SK-N-SH (cell line): Measurements from ENCODE around the gene C14orf132. TPM values are rescaled to one million over a fixed set of nuclear protein-coding genes. Genes with fewer than 3 reads are reported as not detected.

Experiments used
- CTCF ChIA-PET: fragments of 300-600, 350-600 bp; formaldehyde crosslinking; extraction: SDS; loops from one replicate; lab custom pipeline; 2021; lab: Yijun Ruan, JAX
- POLR2A ChIA-PET: fragments of 350-600 bp; sonication (Branson Sonifier 250); formaldehyde crosslinking; extraction: SDS; loops from one replicate; lab custom pipeline; 2020; ENCODE audit warnings: antibody characterized with exemption, inconsistent platforms; lab: Yijun Ruan, JAX
- DNase-seq: peaks from one replicate; pipeline ENCODE4 v3.0.0; 2012
- H2AFZ ChIP-seq: fragments of 200-600 bp; sonication (generic); 2 replicates; pipeline ENCODE4 v1.8.1; 2016; ENCODE audit warnings: antibody characterized with exemption, mild to moderate bottlenecking, low read depth
- H3F3A ChIP-seq: fragments of 200-600 bp; sonication (generic); replicated peaks from 2 replicates; pipeline ENCODE3; 2016; ENCODE audit warnings: antibody characterized with exemption, mild to moderate bottlenecking; ENCODE audit not compliant: insufficient read depth
- H3K27ac ChIP-seq, 2 experiments: fragments of 200-500 bp in 1 of 2; fragments of 200-600 bp in 1 of 2; sonication (Bioruptor generic) in 1 of 2; sonication (generic), shearing (Covaris generic) in 1 of 2; 2 replicates each; pipeline versions ENCODE4 v1.5.1 to v1.6.1; 2014 to 2016; ENCODE audit warnings: low read depth in 2 of 2, inconsistent platforms in 1 of 2, low read length in 1 of 2, mild to moderate bottlenecking in 1 of 2, mixed read lengths in 1 of 2
- H3K27me3 ChIP-seq: fragments of 200-600 bp; sonication (generic), shearing (Covaris generic); 2 replicates; pipeline ENCODE4 v1.6.1; 2016; ENCODE audit warnings: mixed run types; ENCODE audit not compliant: insufficient read depth
- H3K36me3 ChIP-seq, 2 experiments: fragments of 200-500 bp in 1 of 2; fragments of 200-600 bp in 1 of 2; sonication (Bioruptor generic) in 1 of 2; sonication (generic) in 1 of 2; replicated peaks in 1 of 2; 2 replicates each; pipeline versions ENCODE3 to v1.5.1; 2014 to 2016; ENCODE audit warnings: low read length in 1 of 2, mild to moderate bottlenecking in 1 of 2; ENCODE audit not compliant: insufficient read depth in 2 of 2, control insufficient read depth in 1 of 2
- H3K4me1 ChIP-seq, 2 experiments: fragments of 200-500 bp in 1 of 2; fragments of 200-600 bp in 1 of 2; sonication (Bioruptor generic) in 1 of 2; sonication (generic), shearing (Covaris generic) in 1 of 2; 2 replicates each; pipeline versions ENCODE4 v1.5.1 to v1.6.1; 2014 to 2016; ENCODE audit warnings: low read depth in 1 of 2, low read length in 1 of 2, mixed run types in 1 of 2; ENCODE audit not compliant: insufficient read depth in 2 of 2, control insufficient read depth in 1 of 2
- H3K4me2 ChIP-seq: fragments of 200-600 bp; sonication (generic), shearing (Covaris generic); 2 replicates; pipeline ENCODE4 v1.6.1; 2017; ENCODE audit warnings: mixed run types
- H3K4me3 ChIP-seq, 2 experiments: fragments of 200-500 bp in 1 of 2; fragments of 200-600 bp in 1 of 2; sonication (Bioruptor generic) in 1 of 2; sonication (generic), shearing (Covaris generic) in 1 of 2; 2 replicates each; pipeline versions ENCODE4 v1.5.1 to v1.8.1; 2014 to 2016; ENCODE audit warnings: low read depth in 2 of 2, inconsistent platforms in 1 of 2, low read length in 1 of 2, mild to moderate bottlenecking in 1 of 2, mixed read lengths in 1 of 2, moderate library complexity in 1 of 2
- H3K79me2 ChIP-seq: fragments of 200-600 bp; sonication (generic); 2 replicates; pipeline ENCODE4 v1.8.1; 2017; ENCODE audit warnings: mild to moderate bottlenecking; ENCODE audit not compliant: insufficient read depth
- H3K9ac ChIP-seq: fragments of 200-600 bp; sonication (generic); 2 replicates; pipeline ENCODE4 v1.6.1; 2017; ENCODE audit warnings: mixed run types
- H3K9me2 ChIP-seq: fragments of 200-600 bp; sonication (generic); 2 replicates; pipeline ENCODE4 v1.6.1; 2017; ENCODE audit warnings: mixed run types
- H3K9me3 ChIP-seq: fragments of 200-600 bp; sonication (generic); 2 replicates; pipeline ENCODE4 v1.6.1; 2017; ENCODE audit warnings: mixed run types, mild to moderate bottlenecking, moderate library complexity
- H4K20me1 ChIP-seq: fragments of 200-600 bp; sonication (generic); 2 replicates; pipeline ENCODE4 v1.6.1; 2017; ENCODE audit warnings: mild to moderate bottlenecking, mixed run types; ENCODE audit not compliant: insufficient read depth
- CHD2 ChIP-seq: fragments of 150-350 bp; IDR thresholded peaks from 2 replicates; pipeline ENCODE4 v1.6.1; 2018; ENCODE audit warnings: low read length; ENCODE audit not compliant: partially characterized antibody
- ELF1 ChIP-seq: IDR thresholded peaks from 2 replicates; pipeline ENCODE4 v1.4.0; 2012
- EZH2phosphoT487 ChIP-seq: fragments of 200-600 bp; sonication (generic); IDR thresholded peaks from 2 replicates; pipeline ENCODE4 v1.6.1; 2017; ENCODE audit warnings: low read depth, mixed run types, mild to moderate bottlenecking, antibody characterized with exemption, moderate library complexity, borderline replicate concordance
- FOXJ3 ChIP-seq: sonication (generic); formaldehyde crosslinking; IDR thresholded peaks from 2 replicates; pipeline ENCODE4 v1.5.1; 2020; ENCODE audit warnings: mild to moderate bottlenecking, missing genetic modification reagents
- FOXM1 ChIP-seq: IDR thresholded peaks from 2 replicates; pipeline ENCODE4 v1.4.0; 2012; ENCODE audit warnings: low read depth, mild to moderate bottlenecking
- GABPA ChIP-seq: IDR thresholded peaks from 2 replicates; pipeline ENCODE4 v1.4.0; 2012; ENCODE audit warnings: low read depth, mild to moderate bottlenecking
- GATA2 ChIP-seq: sonication (generic); formaldehyde crosslinking; IDR thresholded peaks from 2 replicates; pipeline ENCODE4 v1.5.0; 2020; ENCODE audit warnings: mild to moderate bottlenecking, missing genetic modification reagents
- JUND ChIP-seq: IDR thresholded peaks from 2 replicates; pipeline ENCODE4 v1.4.0; 2012
- NFIC ChIP-seq: IDR thresholded peaks from 2 replicates; pipeline ENCODE4 v1.4.0; 2012; ENCODE audit warnings: borderline replicate concordance
- NRF1 ChIP-seq: IDR thresholded peaks from 2 replicates; pipeline ENCODE4 v1.6.1; 2012; ENCODE audit warnings: low read depth, mild to moderate bottlenecking, low read length
- POLR2AphosphoS5 ChIP-seq: IDR thresholded peaks from 2 replicates; pipeline ENCODE4 v1.6.1; 2012; ENCODE audit warnings: low read depth, low read length
- RAD21 ChIP-seq: IDR thresholded peaks from 2 replicates; pipeline ENCODE4 v1.6.1; 2012; ENCODE audit warnings: mild to moderate bottlenecking, low read length
- RCOR1 ChIP-seq: fragments of 150-350 bp; IDR thresholded peaks from 2 replicates; pipeline ENCODE4 v1.6.1; 2017; ENCODE audit warnings: antibody characterized with exemption, low read length
- RFX5 ChIP-seq: IDR thresholded peaks from 2 replicates; pipeline ENCODE4 v1.6.1; 2012; ENCODE audit warnings: mild to moderate bottlenecking, improper control_type of control experiment, low read length
- RXRA ChIP-seq: IDR thresholded peaks from 2 replicates; pipeline ENCODE4 v1.4.0; 2012; ENCODE audit warnings: low read depth, mild to moderate bottlenecking, borderline replicate concordance
- SMC3 ChIP-seq: IDR thresholded peaks from 2 replicates; pipeline ENCODE4 v1.6.1; 2012; ENCODE audit warnings: low read depth, low read length, improper control_type of control experiment
- TAF1 ChIP-seq: IDR thresholded peaks from 2 replicates; pipeline ENCODE4 v1.6.1; 2012; ENCODE audit warnings: low read depth, mild to moderate bottlenecking, low read length, moderate library complexity, borderline replicate concordance
- TEAD4 ChIP-seq: IDR thresholded peaks from 2 replicates; pipeline ENCODE4 v1.4.0; 2012; ENCODE audit warnings: mild to moderate bottlenecking, borderline replicate concordance; ENCODE audit not compliant: insufficient read depth
- WGBS: methylation state at CpG from one replicate; pipeline ENCODE4 v1.1.6; 2017; ENCODE audit warnings: low lambda C conversion rate; 5-methylcytosine and 5-hydroxymethylcytosine counted together
- polyA plus RNA-seq, 3 experiments: library from polyadenylated mRNA; depleted of rRNA; stranded (reverse); fragments of >200 nt; gene quantifications; 2 replicates each; pipeline ENCODE4 v1.2.3, GENCODE V29; 2012
- TF ChIP-seq, protein P1 (sequence below): IDR thresholded peaks from 2 replicates; pipeline ENCODE4; 2012
- TF ChIP-seq, protein P2 (sequence below): fragments of 200-600 bp; sonication (generic); IDR thresholded peaks from 2 replicates; pipeline ENCODE4 v1.6.1; 2017; ENCODE audit warnings: antibody characterized with exemption, mild to moderate bottlenecking, moderate library complexity
- TF ChIP-seq, protein P3 (sequence below): IDR thresholded peaks from 2 replicates; pipeline ENCODE4 v1.4.0; 2012; ENCODE audit warnings: low read depth, borderline replicate concordance

C14orf132 gene
- polyA plus RNA-seq, 1 of the 3 experiments (the other 2 are of a cell fraction) = 5.5 TPM

DNA sequence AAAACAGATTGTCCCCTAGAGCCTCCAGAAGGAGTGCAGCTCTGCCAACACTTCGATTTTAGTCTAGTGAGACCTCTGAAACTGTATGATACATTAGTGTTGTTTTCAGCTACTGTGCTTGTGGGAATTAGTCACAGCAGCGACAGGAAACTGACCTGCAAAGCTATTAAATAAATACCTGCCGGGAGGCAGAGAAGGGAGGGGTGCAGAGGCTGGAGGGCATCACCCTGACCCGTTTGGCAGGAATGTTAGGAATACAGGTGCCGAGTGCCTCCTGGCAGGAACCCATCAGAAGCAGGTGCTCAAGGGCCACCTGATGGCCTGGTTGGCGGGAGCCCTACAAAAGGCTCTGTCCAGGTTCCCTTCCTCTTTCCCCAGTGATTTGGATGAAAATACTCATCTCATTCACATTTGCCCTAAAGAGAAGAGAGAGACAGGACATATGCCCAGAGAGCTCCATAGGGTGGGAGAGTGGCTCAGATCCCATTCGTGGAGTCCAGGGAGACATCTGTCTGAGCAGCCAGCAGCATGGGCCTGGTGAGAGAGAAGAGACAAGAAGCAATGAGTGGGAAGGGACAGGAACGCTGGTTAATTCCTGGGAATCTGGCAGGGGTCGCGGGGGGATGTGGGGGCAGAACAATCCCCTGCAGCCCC lies 44.6 kb downstream of the C14orf132 start:
- Histone ChIP-seq H3K9me2 (no peaks in the 10 kb centered on the region), H3K4me1 (peaks cover 7 to 43% of the 10 kb centered on the region in 2 experiments; a peak in 3 of 4 replicates), H3K27me3 (no peaks in the 10 kb centered on the region), H3F3A (no peaks in the 10 kb centered on the region), H3K79me2 (no peaks in the 10 kb centered on the region; the same call in none of the 2 replicates), H3K27ac (peak overlapping the region in 1 of 2 experiments; percentile 28; a peak in 1 of 4 replicates), H3K36me3 (peaks cover 0 to 7% of the 10 kb centered on the region in 2 experiments), H3K4me2 (no peak overlapping the region), H4K20me1 (0 out of 2 replicates have a peak, but pooled peaks cover 2% of the 10 kb centered on the region), H3K9me3 (no peaks in the 10 kb centered on the region), H3K4me3 (no peak overlapping the region), H3K9ac (no peak overlapping the region), H2AFZ (no peak overlapping the region)
- no peak for TF ChIP-seq RAD21
- TF ChIP-seq EZH2phosphoT487 = no peak
- TF ChIP-seq JUND = no peak
- no peak for TF ChIP-seq GATA2 (CRISPR knock-in tag)
- TF ChIP-seq RXRA = no peak
- TF ChIP-seq NRF1 = no peak
- TF ChIP-seq, protein P1, sequence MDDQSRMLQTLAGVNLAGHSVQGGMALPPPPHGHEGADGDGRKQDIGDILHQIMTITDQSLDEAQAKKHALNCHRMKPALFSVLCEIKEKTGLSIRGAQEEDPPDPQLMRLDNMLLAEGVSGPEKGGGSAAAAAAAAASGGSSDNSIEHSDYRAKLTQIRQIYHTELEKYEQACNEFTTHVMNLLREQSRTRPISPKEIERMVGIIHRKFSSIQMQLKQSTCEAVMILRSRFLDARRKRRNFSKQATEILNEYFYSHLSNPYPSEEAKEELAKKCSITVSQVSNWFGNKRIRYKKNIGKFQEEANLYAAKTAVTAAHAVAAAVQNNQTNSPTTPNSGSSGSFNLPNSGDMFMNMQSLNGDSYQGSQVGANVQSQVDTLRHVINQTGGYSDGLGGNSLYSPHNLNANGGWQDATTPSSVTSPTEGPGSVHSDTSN = no peak
- WGBS = 86% methylated on average over 9 of the region's 10 CpGs
- DNase-seq = no peak
- ChIA-PET CTCF (interaction anchor here (0.8 to 2.2 kb wide), 7 partner anchors 7 to 191 kb away, joined by 3 to 6 read pairs (median 3); partner anchors contain the start of gene C14orf132), POLR2A (no interaction called here)

DNA sequence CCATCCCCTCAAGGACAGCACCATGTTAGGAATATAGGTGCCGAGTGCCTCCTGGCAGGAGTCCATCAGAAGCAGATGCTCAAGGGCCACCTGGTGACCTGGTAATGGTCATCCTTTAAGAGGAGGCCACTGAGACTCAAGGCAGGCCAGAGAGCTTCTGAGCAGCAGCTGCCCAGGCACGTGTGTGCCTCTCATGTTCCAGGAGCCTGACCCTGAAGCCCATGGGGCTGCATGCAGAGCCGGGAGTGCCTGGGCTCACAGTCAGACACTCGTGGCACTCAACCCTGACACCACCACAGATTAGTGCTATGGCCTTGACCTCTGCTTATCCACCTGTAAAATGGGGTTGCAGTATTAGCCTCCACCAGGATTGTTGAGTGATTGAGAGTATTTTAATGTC lies 45.6 kb downstream of the C14orf132 start:
- no peak overlapping the region for H3K4me2 ChIP-seq
- H3K9me2 ChIP-seq = no peaks in the 10 kb centered on the region
- no peaks in the 10 kb centered on the region for H3F3A ChIP-seq
- no peak overlapping the region for H3K9ac ChIP-seq
- no peaks in the 10 kb centered on the region for H3K9me3 ChIP-seq
- no peaks in the 10 kb centered on the region; the same call in 1 of the 2 replicates for H3K79me2 ChIP-seq
- no peaks in the 10 kb centered on the region for H3K27me3 ChIP-seq
- H3K4me1 ChIP-seq = peaks cover 7 to 49% of the 10 kb centered on the region in 2 experiments; a peak in 3 of 4 replicates
- H3K4me3 ChIP-seq = no peak overlapping the region
- POLR2A ChIA-PET = no interaction called here
- no peak overlapping the region for H2AFZ ChIP-seq
- H4K20me1 ChIP-seq = 0 out of 2 replicates have a peak, but pooled peaks cover 2% of the 10 kb centered on the region
- CTCF ChIA-PET = interaction anchor here (1.3 to 2.2 kb wide), 3 partner anchors 8 to 10 kb away, joined by 3 to 6 read pairs (median 4); no protein-coding TSS in a partner anchor
- WGBS = 82% methylated on average over 2 of the region's 4 CpGs
- peak; percentile 29 for DNase-seq
- H3K27ac ChIP-seq = no peak overlapping the region; a peak in 1 of 4 replicates
- H3K36me3 ChIP-seq = peaks cover 0 to 7% of the 10 kb centered on the region in 2 experiments
- TF ChIP-seq POLR2AphosphoS5 = no peak
- no peak for TF ChIP-seq FOXM1
- TF ChIP-seq RCOR1 = no peak
- no peak for TF ChIP-seq FOXJ3 (CRISPR knock-in tag)
- TF ChIP-seq, protein P2, sequence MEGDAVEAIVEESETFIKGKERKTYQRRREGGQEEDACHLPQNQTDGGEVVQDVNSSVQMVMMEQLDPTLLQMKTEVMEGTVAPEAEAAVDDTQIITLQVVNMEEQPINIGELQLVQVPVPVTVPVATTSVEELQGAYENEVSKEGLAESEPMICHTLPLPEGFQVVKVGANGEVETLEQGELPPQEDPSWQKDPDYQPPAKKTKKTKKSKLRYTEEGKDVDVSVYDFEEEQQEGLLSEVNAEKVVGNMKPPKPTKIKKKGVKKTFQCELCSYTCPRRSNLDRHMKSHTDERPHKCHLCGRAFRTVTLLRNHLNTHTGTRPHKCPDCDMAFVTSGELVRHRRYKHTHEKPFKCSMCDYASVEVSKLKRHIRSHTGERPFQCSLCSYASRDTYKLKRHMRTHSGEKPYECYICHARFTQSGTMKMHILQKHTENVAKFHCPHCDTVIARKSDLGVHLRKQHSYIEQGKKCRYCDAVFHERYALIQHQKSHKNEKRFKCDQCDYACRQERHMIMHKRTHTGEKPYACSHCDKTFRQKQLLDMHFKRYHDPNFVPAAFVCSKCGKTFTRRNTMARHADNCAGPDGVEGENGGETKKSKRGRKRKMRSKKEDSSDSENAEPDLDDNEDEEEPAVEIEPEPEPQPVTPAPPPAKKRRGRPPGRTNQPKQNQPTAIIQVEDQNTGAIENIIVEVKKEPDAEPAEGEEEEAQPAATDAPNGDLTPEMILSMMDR = no peak
- no peak for TF ChIP-seq TEAD4
- no peak for TF ChIP-seq NFIC
- no peak for TF ChIP-seq EZH2phosphoT487
- TF ChIP-seq ELF1 = no peak
- no peak for TF ChIP-seq CHD2
- TF ChIP-seq, protein P3, sequence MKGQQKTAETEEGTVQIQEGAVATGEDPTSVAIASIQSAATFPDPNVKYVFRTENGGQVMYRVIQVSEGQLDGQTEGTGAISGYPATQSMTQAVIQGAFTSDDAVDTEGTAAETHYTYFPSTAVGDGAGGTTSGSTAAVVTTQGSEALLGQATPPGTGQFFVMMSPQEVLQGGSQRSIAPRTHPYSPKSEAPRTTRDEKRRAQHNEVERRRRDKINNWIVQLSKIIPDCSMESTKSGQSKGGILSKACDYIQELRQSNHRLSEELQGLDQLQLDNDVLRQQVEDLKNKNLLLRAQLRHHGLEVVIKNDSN = no peak
- no peak for TF ChIP-seq GABPA
- TF ChIP-seq RFX5 = no peak
- TF ChIP-seq, protein P1 = no peak
- TF ChIP-seq TAF1 = no peak
- no peak for TF ChIP-seq SMC3
- no peak for TF ChIP-seq RXRA
